Measurements from ENCODE around the gene SHBG. TPM values are rescaled to one million over a fixed set of nuclear protein-coding genes. Genes with fewer than 3 reads are reported as not detected.

Gene SHBG
- total and polyA plus RNA-seq, 10 of the 15 experiments (the other 5 are each of a cell fraction or from before 2014, with no cell fraction given) = not detected

Small RNAs within 50 kb of the gene (small RNA-seq; reads per million reads assigned to genes)
- not detected for gene CD68

Other genes with a start within 250 kb of the SHBG start
Only the 7 nearest of the 30 such genes appear.
- gene CD68, start 50.5 kb upstream of the SHBG start, total RNA-seq (2014; rRNA removed) = 2.6 and 3.4 TPM in 2 replicates
- gene CD68, start 50.5 kb upstream of the SHBG start, total RNA-seq (2014; rRNA removed; fragmentation: Illumina TruSeq; extraction: Trizol) = 3.7 TPM in 2 replicates
- gene CD68, start 50.5 kb upstream of the SHBG start, total RNA-seq (2021) = 2.6 and 3.2 TPM in 2 replicates
- gene CD68, start 50.5 kb upstream of the SHBG start, polyA plus RNA-seq (2011; rRNA removed) = 2.7 and 6.9 TPM in 2 replicates
- gene CD68, start 50.5 kb upstream of the SHBG start, polyA plus RNA-seq (2014; fragmentation: Illumina TruSeq; extraction: Trizol) = 3.0 and 6.1 TPM in 2 replicates
- gene CD68, start 50.5 kb upstream of the SHBG start, polyA plus RNA-seq (2014; fragmentation: Nextera tagmentation; extraction: Ambion mirVana) = 1 to 10 TPM; 3.7 to 5.0 TPM
- gene CD68, start 50.5 kb upstream of the SHBG start, polyA plus RNA-seq (2014; rRNA removed) = 4.2 and 4.3 TPM in 2 replicates
- 1 to 10 TPM; 3.2 to 3.9 TPM for gene CD68, start 50.5 kb upstream of the SHBG start, polyA plus RNA-seq (2016; fragmentation: Nextera tagmentation; extraction: Ambion mirVana)
- 91.5 and 95.2 TPM in 2 replicates for gene MPDU1, start 46.3 kb upstream of the SHBG start, total RNA-seq (2014; rRNA removed)
- 68.8 and 69.2 TPM in 2 replicates for gene MPDU1, start 46.3 kb upstream of the SHBG start, total RNA-seq (2014; rRNA removed; fragmentation: Illumina TruSeq; extraction: Trizol)
- gene MPDU1, start 46.3 kb upstream of the SHBG start, total RNA-seq (2021) = 44.3 and 52.7 TPM in 2 replicates
- gene MPDU1, start 46.3 kb upstream of the SHBG start, polyA plus RNA-seq (2011; rRNA removed) = 67.0 and 98.8 TPM in 2 replicates
- gene MPDU1, start 46.3 kb upstream of the SHBG start, polyA plus RNA-seq (2014; fragmentation: Illumina TruSeq; extraction: Trizol) = 130 and 138 TPM in 2 replicates
- gene MPDU1, start 46.3 kb upstream of the SHBG start, polyA plus RNA-seq (2014; fragmentation: Nextera tagmentation; extraction: Ambion mirVana) = 10 to 100 TPM in 1 of 2 experiments, 1 to 10 TPM in 1; 3.6 to 11.6 TPM
- 64.4 and 78.9 TPM in 2 replicates for gene MPDU1, start 46.3 kb upstream of the SHBG start, polyA plus RNA-seq (2014; rRNA removed)
- 10 to 100 TPM; 78.9 to 80.1 TPM for gene MPDU1, start 46.3 kb upstream of the SHBG start, polyA plus RNA-seq (2016; fragmentation: Nextera tagmentation; extraction: Ambion mirVana)
- 0.27 TPM in 1 of 2 replicates, not detected in the other for gene SOX15, start 40.0 kb upstream of the SHBG start, total RNA-seq (2014; rRNA removed)
- gene SOX15, start 40.0 kb upstream of the SHBG start, total RNA-seq (2014; rRNA removed; fragmentation: Illumina TruSeq; extraction: Trizol) = not detected in 2 replicates
- gene SOX15, start 40.0 kb upstream of the SHBG start, total RNA-seq (2021) = 0.19 and 0.28 TPM in 2 replicates
- gene SOX15, start 40.0 kb upstream of the SHBG start, polyA plus RNA-seq (2011; rRNA removed) = 0.10 TPM in 1 of 2 replicates, not detected in the other
- gene SOX15, start 40.0 kb upstream of the SHBG start, polyA plus RNA-seq (2014; fragmentation: Illumina TruSeq; extraction: Trizol) = 0.07 TPM in 1 of 2 replicates, not detected in the other
- under 1 TPM; 0.06 to 0.09 TPM for gene SOX15, start 40.0 kb upstream of the SHBG start, polyA plus RNA-seq (2014; fragmentation: Nextera tagmentation; extraction: Ambion mirVana)
- 0.22 and 0.62 TPM in 2 replicates for gene SOX15, start 40.0 kb upstream of the SHBG start, polyA plus RNA-seq (2014; rRNA removed)
- under 1 TPM; 0.25 to 0.53 TPM for gene SOX15, start 40.0 kb upstream of the SHBG start, polyA plus RNA-seq (2016; fragmentation: Nextera tagmentation; extraction: Ambion mirVana)
- gene FXR2, start 15.2 kb upstream of the SHBG start, total RNA-seq (2014; rRNA removed) = 24.5 and 31.6 TPM in 2 replicates
- gene FXR2, start 15.2 kb upstream of the SHBG start, total RNA-seq (2014; rRNA removed; fragmentation: Illumina TruSeq; extraction: Trizol) = 17.7 and 20.2 TPM in 2 replicates
- gene FXR2, start 15.2 kb upstream of the SHBG start, total RNA-seq (2021) = 26.3 and 29.6 TPM in 2 replicates
- gene FXR2, start 15.2 kb upstream of the SHBG start, polyA plus RNA-seq (2011; rRNA removed) = 13.5 and 23.8 TPM in 2 replicates
- 22.2 and 33.3 TPM in 2 replicates for gene FXR2, start 15.2 kb upstream of the SHBG start, polyA plus RNA-seq (2014; fragmentation: Illumina TruSeq; extraction: Trizol)
- gene FXR2, start 15.2 kb upstream of the SHBG start, polyA plus RNA-seq (2014; fragmentation: Nextera tagmentation; extraction: Ambion mirVana) = 1 to 10 TPM; 1.6 to 4.6 TPM
- gene FXR2, start 15.2 kb upstream of the SHBG start, polyA plus RNA-seq (2014; rRNA removed) = 26.7 and 31.9 TPM in 2 replicates
- 1 to 10 TPM; 6.7 to 8.6 TPM for gene FXR2, start 15.2 kb upstream of the SHBG start, polyA plus RNA-seq (2016; fragmentation: Nextera tagmentation; extraction: Ambion mirVana)
- gene SAT2, start 2.3 kb upstream of the SHBG start, total RNA-seq (2014; rRNA removed) = 21.6 and 24.3 TPM in 2 replicates
- 26.8 and 33.3 TPM in 2 replicates for gene SAT2, start 2.3 kb upstream of the SHBG start, total RNA-seq (2014; rRNA removed; fragmentation: Illumina TruSeq; extraction: Trizol)
- 38.5 and 38.8 TPM in 2 replicates for gene SAT2, start 2.3 kb upstream of the SHBG start, total RNA-seq (2021)
- gene SAT2, start 2.3 kb upstream of the SHBG start, polyA plus RNA-seq (2011; rRNA removed) = 19.7 and 22.7 TPM in 2 replicates
- 31.6 and 41.8 TPM in 2 replicates for gene SAT2, start 2.3 kb upstream of the SHBG start, polyA plus RNA-seq (2014; fragmentation: Illumina TruSeq; extraction: Trizol)
- 10 to 100 TPM; 14.6 to 31.5 TPM for gene SAT2, start 2.3 kb upstream of the SHBG start, polyA plus RNA-seq (2014; fragmentation: Nextera tagmentation; extraction: Ambion mirVana)
- 38.9 and 44.0 TPM in 2 replicates for gene SAT2, start 2.3 kb upstream of the SHBG start, polyA plus RNA-seq (2014; rRNA removed)
- gene SAT2, start 2.3 kb upstream of the SHBG start, polyA plus RNA-seq (2016; fragmentation: Nextera tagmentation; extraction: Ambion mirVana) = 10 to 100 TPM; 21.4 to 23.8 TPM
- gene ATP1B2, start 20.8 kb downstream of the SHBG start, total RNA-seq (2014; rRNA removed) = not detected in 2 replicates
- not detected in 2 replicates for gene ATP1B2, start 20.8 kb downstream of the SHBG start, total RNA-seq (2014; rRNA removed; fragmentation: Illumina TruSeq; extraction: Trizol)
- gene ATP1B2, start 20.8 kb downstream of the SHBG start, total RNA-seq (2021) = 0.23 and 0.32 TPM in 2 replicates
- gene ATP1B2, start 20.8 kb downstream of the SHBG start, polyA plus RNA-seq (2011; rRNA removed) = not detected in 2 replicates
- 0.15 TPM in 1 of 2 replicates, not detected in the other for gene ATP1B2, start 20.8 kb downstream of the SHBG start, polyA plus RNA-seq (2014; fragmentation: Illumina TruSeq; extraction: Trizol)
- under 1 TPM; 0.03 to 0.04 TPM for gene ATP1B2, start 20.8 kb downstream of the SHBG start, polyA plus RNA-seq (2014; fragmentation: Nextera tagmentation; extraction: Ambion mirVana)
- gene ATP1B2, start 20.8 kb downstream of the SHBG start, polyA plus RNA-seq (2014; rRNA removed) = 0.09 and 0.49 TPM in 2 replicates
- gene ATP1B2, start 20.8 kb downstream of the SHBG start, polyA plus RNA-seq (2016; fragmentation: Nextera tagmentation; extraction: Ambion mirVana) = under 1 TPM; 0.28 to 0.29 TPM
- 65.9 and 74.6 TPM in 2 replicates for gene TP53, start 57.4 kb downstream of the SHBG start, total RNA-seq (2014; rRNA removed)
- 34.0 and 38.1 TPM in 2 replicates for gene TP53, start 57.4 kb downstream of the SHBG start, total RNA-seq (2014; rRNA removed; fragmentation: Illumina TruSeq; extraction: Trizol)
- gene TP53, start 57.4 kb downstream of the SHBG start, total RNA-seq (2021) = 162 and 171 TPM in 2 replicates
- 21.0 and 35.6 TPM in 2 replicates for gene TP53, start 57.4 kb downstream of the SHBG start, polyA plus RNA-seq (2011; rRNA removed)
- gene TP53, start 57.4 kb downstream of the SHBG start, polyA plus RNA-seq (2014; fragmentation: Illumina TruSeq; extraction: Trizol) = 75.1 and 98.0 TPM in 2 replicates
- gene TP53, start 57.4 kb downstream of the SHBG start, polyA plus RNA-seq (2014; fragmentation: Nextera tagmentation; extraction: Ambion mirVana) = 10 to 100 TPM; 60.2 to 78.4 TPM
- gene TP53, start 57.4 kb downstream of the SHBG start, polyA plus RNA-seq (2014; rRNA removed) = 56.9 and 66.5 TPM in 2 replicates
- gene TP53, start 57.4 kb downstream of the SHBG start, polyA plus RNA-seq (2016; fragmentation: Nextera tagmentation; extraction: Ambion mirVana) = 10 to 100 TPM; 77.3 to 81.6 TPM